Nephron (organoid): ENCODE data around the gene GLRA3.

Experiments
- H3K27ac Mint-ChIP-seq, 3 experiments: 2 replicates each; pipeline ENCODE4 v1.8.0; 2020; ENCODE audit warnings: mixed read lengths in 3 of 3, mild to moderate bottlenecking in 2 of 3, moderate library complexity in 1 of 3
- H3K27me3 Mint-ChIP-seq: 2 replicates; pipeline ENCODE4 v1.8.0; 2021; ENCODE audit warnings: low read depth, mild to moderate bottlenecking, moderate library complexity, mixed read lengths
- H3K36me3 Mint-ChIP-seq: 2 replicates; pipeline ENCODE4 v1.8.0; 2020; ENCODE audit warnings: low read depth, mixed read lengths
- H3K4me1 Mint-ChIP-seq: 2 replicates; pipeline ENCODE4 v1.8.0; 2020; ENCODE audit warnings: mixed read lengths
- H3K4me3 Mint-ChIP-seq, 3 experiments: 2 replicates each; pipeline ENCODE4 v1.8.0; 2020; ENCODE audit warnings: mild to moderate bottlenecking in 3 of 3, mixed read lengths in 3 of 3, moderate library complexity in 2 of 3
- H3K9me3 Mint-ChIP-seq: 2 replicates; pipeline ENCODE4 v1.8.0; 2020; ENCODE audit warnings: mixed read lengths
- CTCF ChIP-seq, 3 experiments: fragments of 200-600 bp; sonication (generic); IDR thresholded peaks; one replicate each; pipeline ENCODE4 v1.5.0; 2021; ENCODE audit warnings: antibody characterized with exemption in 3 of 3; ENCODE audit not compliant: unreplicated experiment in 3 of 3

The GLRA3 gene

GRCh38 chr4:174752026-174752425 is 77.0 kb downstream of the GLRA3 start:
- no peaks in the 10 kb centered on the region for H3K27me3 Mint-ChIP-seq
- no peak overlapping the region for H3K4me3 Mint-ChIP-seq
- no peak overlapping the region for H3K27ac Mint-ChIP-seq
- no peaks in the 10 kb centered on the region for H3K36me3 Mint-ChIP-seq
- no peaks in the 10 kb centered on the region for H3K4me1 Mint-ChIP-seq
- no peaks in the 10 kb centered on the region for H3K9me3 Mint-ChIP-seq
- no peak for TF ChIP-seq CTCF (IDR thresholded peaks at IDR 0.05; ENCODE audit: unreplicated experiment in 3 of 3)

- Mint-ChIP-seq H3K4me3 (no peak overlapping the region), H3K36me3 (no peaks in the 10 kb centered on the region), H3K27me3 (no peaks in the 10 kb centered on the region), H3K27ac (no peak overlapping the region), H3K9me3 (no peaks in the 10 kb centered on the region), H3K4me1 (no peaks in the 10 kb centered on the region)
- no peak for TF ChIP-seq CTCF (IDR thresholded peaks at IDR 0.05; ENCODE audit: unreplicated experiment in 3 of 3)
Measured at GRCh38 chr4:174749091-174749490, 80.0 kb downstream of the GLRA3 start.

- Mint-ChIP-seq H3K27me3 (no peaks in the 10 kb centered on the region), H3K4me3 (no peak overlapping the region), H3K9me3 (no peaks in the 10 kb centered on the region), H3K4me1 (no peaks in the 10 kb centered on the region), H3K27ac (no peak overlapping the region), H3K36me3 (no peaks in the 10 kb centered on the region)
- no peak for TF ChIP-seq CTCF (IDR thresholded peaks at IDR 0.05; ENCODE audit: unreplicated experiment in 3 of 3)
Measured at GRCh38 chr4:174746710-174747109, 82.3 kb downstream of the GLRA3 start.

GRCh38 chr4:174742561-174742960 is 86.5 kb downstream of the GLRA3 start:
- no peaks in the 10 kb centered on the region for H3K36me3 Mint-ChIP-seq

GRCh38 chr4:174739576-174739975 is 89.5 kb downstream of the GLRA3 start:
- Mint-ChIP-seq H3K27ac (no peak overlapping the region), H3K9me3 (no peaks in the 10 kb centered on the region), H3K4me3 (no peak overlapping the region), H3K36me3 (no peaks in the 10 kb centered on the region), H3K4me1 (no peaks in the 10 kb centered on the region), H3K27me3 (no peaks in the 10 kb centered on the region)
- TF ChIP-seq CTCF (IDR thresholded peaks at IDR 0.05; ENCODE audit: unreplicated experiment in 3 of 3): no peak

More at GRCh38 chr4:174742561-174742960, 86.5 kb downstream of the GLRA3 start:
- H3K4me3 Mint-ChIP-seq: no peak overlapping the region
- H3K27ac Mint-ChIP-seq: no peak overlapping the region
- H3K4me1 Mint-ChIP-seq: no peaks in the 10 kb centered on the region
- no peaks in the 10 kb centered on the region for H3K27me3 Mint-ChIP-seq
- TF ChIP-seq CTCF (IDR thresholded peaks at IDR 0.05; ENCODE audit: unreplicated experiment in 3 of 3): no peak
- H3K9me3 Mint-ChIP-seq: no peaks in the 10 kb centered on the region

GRCh38 chr4:174734181-174734580 is 94.9 kb downstream of the GLRA3 start:
- Mint-ChIP-seq H3K4me3 (no peak overlapping the region), H3K4me1 (no peaks in the 10 kb centered on the region), H3K27ac (no peak overlapping the region), H3K27me3 (no peaks in the 10 kb centered on the region), H3K9me3 (no peaks in the 10 kb centered on the region), H3K36me3 (no peaks in the 10 kb centered on the region)
- no peak for TF ChIP-seq CTCF (IDR thresholded peaks at IDR 0.05; ENCODE audit: unreplicated experiment in 3 of 3)
